Parathyroid adenoma (tissue), 2 donors: ENCODE measurements around the gene ATF7.

Source experiments
- H2AFZ ChIP-seq: fragments of 300-600 bp; sonication (generic); one replicate; pipeline ENCODE4 v1.7.0; 2017; ENCODE audit warnings: antibody characterized with exemption, mild to moderate bottlenecking
- H3K27ac ChIP-seq: fragments of 300-600 bp; sonication (generic); one replicate; pipeline ENCODE4 v1.7.0; 2017
- H3K27me3 ChIP-seq: fragments of 300-600 bp; sonication (generic); one replicate; pipeline ENCODE4 v1.7.0; 2017; ENCODE audit warnings: low read length; ENCODE audit not compliant: control insufficient read depth, insufficient read depth
- H3K36me3 ChIP-seq: fragments of 300-600 bp; sonication (generic); one replicate; pipeline ENCODE4 v1.7.0; 2017; ENCODE audit warnings: low read length; ENCODE audit not compliant: control insufficient read depth, insufficient read depth
- H3K4me1 ChIP-seq: fragments of 300-600 bp; sonication (generic); one replicate; pipeline ENCODE4 v1.7.0; 2017; ENCODE audit warnings: control low read depth
- H3K4me2 ChIP-seq: fragments of 300-600 bp; sonication (generic); one replicate; pipeline ENCODE4 v1.7.0; 2017; ENCODE audit warnings: low read length
- H3K4me3 ChIP-seq: fragments of 300-600 bp; sonication (generic); one replicate; pipeline ENCODE4 v1.7.0; 2017; ENCODE audit warnings: low read depth, low read length
- H3K79me2 ChIP-seq: fragments of 300-600 bp; sonication (generic); one replicate; pipeline ENCODE4 v1.7.0; 2017; ENCODE audit warnings: control low read depth
- H3K9ac ChIP-seq: fragments of 300-600 bp; sonication (generic); one replicate; pipeline ENCODE4 v1.7.0; 2017; ENCODE audit warnings: mild to moderate bottlenecking
- H3K9me3 ChIP-seq: fragments of 300-600 bp; sonication (generic); one replicate; pipeline ENCODE4 v1.7.0; 2017; ENCODE audit warnings: low read length; ENCODE audit not compliant: control insufficient read depth
- TF ChIP-seq, protein P1 (sequence below): fragments of 300-600 bp; sonication (generic); IDR thresholded peaks from one replicate; pipeline ENCODE4 v1.7.0; 2017; ENCODE audit warnings: antibody characterized with exemption, mild to moderate bottlenecking
- donor health status: primary hyperparathyroidism.

ATF7 gene

DNA sequence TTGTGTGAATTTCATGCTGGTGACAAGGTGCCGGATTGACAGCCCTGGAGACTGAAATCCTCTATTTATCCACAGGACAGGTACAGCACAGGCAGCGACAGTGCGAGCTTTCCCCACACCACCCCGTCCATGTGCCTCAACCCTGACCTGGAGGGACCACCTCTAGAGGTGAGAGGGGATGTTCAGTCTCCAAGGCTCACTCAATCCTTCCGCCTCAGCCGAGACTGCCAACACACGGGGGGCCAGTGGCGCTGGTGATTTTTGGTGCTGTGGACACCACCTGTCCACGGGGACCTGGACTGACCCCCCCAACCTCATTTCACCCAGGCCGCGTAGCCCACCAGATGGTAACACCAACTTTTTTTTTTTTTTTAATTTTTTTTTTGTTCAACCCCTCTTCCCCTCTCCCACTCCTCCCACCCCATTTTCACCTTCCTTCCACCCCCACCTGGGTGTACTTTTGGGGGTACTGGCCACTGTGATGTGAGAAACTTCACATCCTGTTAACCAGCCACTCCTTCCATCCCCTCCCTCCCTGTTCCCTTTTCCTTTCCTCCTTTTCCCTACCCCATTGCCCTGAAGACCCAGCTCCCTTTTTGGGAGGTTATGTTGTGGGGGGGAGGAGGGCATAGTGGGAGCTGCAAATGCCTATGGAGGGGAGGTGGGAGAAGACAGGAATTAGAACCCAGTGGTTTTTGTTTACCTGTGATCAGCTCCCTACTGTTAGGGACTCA, 161.3 kb downstream of the ATF7 start:
- no peaks in the 10 kb centered on the region for H3K27me3 ChIP-seq
- peaks cover 13% of the 10 kb centered on the region for H3K4me1 ChIP-seq
- H3K27ac ChIP-seq, result no peak overlapping the region
- H3K9me3 ChIP-seq, result no peaks in the 10 kb centered on the region
- H3K9ac ChIP-seq, result no peak overlapping the region
- no peaks in the 10 kb centered on the region for H3K36me3 ChIP-seq
- H3K4me2 ChIP-seq, result no peak overlapping the region
- H2AFZ ChIP-seq, result no peak overlapping the region
- H3K4me3 ChIP-seq, result no peak overlapping the region
- peaks cover 44% of the 10 kb centered on the region for H3K79me2 ChIP-seq
- TF ChIP-seq, protein P1, sequence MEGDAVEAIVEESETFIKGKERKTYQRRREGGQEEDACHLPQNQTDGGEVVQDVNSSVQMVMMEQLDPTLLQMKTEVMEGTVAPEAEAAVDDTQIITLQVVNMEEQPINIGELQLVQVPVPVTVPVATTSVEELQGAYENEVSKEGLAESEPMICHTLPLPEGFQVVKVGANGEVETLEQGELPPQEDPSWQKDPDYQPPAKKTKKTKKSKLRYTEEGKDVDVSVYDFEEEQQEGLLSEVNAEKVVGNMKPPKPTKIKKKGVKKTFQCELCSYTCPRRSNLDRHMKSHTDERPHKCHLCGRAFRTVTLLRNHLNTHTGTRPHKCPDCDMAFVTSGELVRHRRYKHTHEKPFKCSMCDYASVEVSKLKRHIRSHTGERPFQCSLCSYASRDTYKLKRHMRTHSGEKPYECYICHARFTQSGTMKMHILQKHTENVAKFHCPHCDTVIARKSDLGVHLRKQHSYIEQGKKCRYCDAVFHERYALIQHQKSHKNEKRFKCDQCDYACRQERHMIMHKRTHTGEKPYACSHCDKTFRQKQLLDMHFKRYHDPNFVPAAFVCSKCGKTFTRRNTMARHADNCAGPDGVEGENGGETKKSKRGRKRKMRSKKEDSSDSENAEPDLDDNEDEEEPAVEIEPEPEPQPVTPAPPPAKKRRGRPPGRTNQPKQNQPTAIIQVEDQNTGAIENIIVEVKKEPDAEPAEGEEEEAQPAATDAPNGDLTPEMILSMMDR, result no peak

DNA sequence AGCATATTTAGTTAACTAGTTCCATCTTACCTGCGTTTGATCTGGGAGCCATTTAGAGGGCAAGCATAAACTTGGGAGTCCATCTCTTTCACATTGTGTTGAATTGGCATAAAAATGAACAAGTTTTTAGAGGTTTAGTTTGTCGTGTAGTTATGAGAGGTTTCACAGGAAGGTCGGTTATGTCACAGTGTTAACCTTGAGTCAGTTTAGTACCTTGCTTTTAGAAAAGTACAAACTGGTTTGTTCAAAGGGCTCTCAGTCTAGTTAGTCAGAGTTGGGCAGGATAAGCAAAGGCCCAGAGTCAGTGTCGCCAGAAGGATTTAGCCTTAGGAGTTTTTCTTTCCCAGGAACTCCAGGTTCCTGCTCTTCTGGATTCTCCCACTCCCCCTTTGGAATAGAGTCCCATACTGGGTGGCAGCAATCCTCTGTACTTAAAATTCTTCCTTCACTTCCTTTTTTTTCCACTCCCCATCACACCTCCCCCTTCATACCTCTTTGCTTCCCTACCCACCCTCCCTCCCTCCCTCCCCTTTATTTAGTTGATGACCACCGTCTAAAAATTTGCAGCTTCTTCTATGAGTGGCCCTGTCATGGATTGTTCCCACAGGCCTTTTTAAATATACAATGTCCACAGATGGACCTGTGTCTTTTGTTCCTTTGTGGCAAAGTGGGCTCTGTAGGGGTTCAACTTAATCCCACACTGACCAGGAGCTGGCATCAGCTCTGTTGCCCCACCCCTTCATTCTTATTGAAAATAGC, 162.2 kb downstream of the ATF7 start:
- no peak overlapping the region for H3K4me3 ChIP-seq
- no peaks in the 10 kb centered on the region for H3K9me3 ChIP-seq
- TF ChIP-seq, protein P1, result no peak
- no peaks in the 10 kb centered on the region for H3K36me3 ChIP-seq
- no peak overlapping the region for H3K27ac ChIP-seq
- peaks cover 50% of the 10 kb centered on the region for H3K79me2 ChIP-seq
- no peak overlapping the region for H3K9ac ChIP-seq
- no peak overlapping the region for H2AFZ ChIP-seq
- H3K4me2 ChIP-seq, result no peak overlapping the region
- H3K4me1 ChIP-seq, result peaks cover 13% of the 10 kb centered on the region
- H3K27me3 ChIP-seq, result no peaks in the 10 kb centered on the region

DNA sequence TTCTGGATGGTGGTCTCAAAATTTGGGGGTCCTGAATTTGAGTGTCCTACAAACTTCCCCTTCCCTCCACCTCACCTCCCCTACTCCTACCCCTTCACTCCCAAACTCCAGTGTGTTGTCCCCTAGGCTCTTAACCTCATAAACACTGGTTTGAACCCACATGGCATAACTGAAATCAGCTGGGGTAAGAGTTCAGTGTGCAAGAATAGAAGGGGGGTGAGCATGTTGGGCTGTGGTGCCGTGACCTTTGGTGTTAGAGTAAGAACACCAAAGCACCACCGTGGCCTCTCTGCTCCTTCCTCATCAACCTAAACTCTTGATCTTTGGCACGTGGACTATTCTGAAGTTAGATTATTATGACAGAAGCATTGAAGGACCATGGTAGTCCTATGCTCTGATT, 163.2 kb downstream of the ATF7 start:
- H3K4me3 ChIP-seq, result no peak overlapping the region
- no peak overlapping the region for H2AFZ ChIP-seq
- no peaks in the 10 kb centered on the region for H3K9me3 ChIP-seq
- peaks cover 50% of the 10 kb centered on the region for H3K79me2 ChIP-seq
- H3K4me2 ChIP-seq, result no peak overlapping the region
- H3K27me3 ChIP-seq, result no peaks in the 10 kb centered on the region
- no peak overlapping the region for H3K9ac ChIP-seq
- H3K36me3 ChIP-seq, result no peaks in the 10 kb centered on the region
- H3K4me1 ChIP-seq, result peaks cover 13% of the 10 kb centered on the region
- H3K27ac ChIP-seq, result no peak overlapping the region
- TF ChIP-seq, protein P1, result no peak

DNA sequence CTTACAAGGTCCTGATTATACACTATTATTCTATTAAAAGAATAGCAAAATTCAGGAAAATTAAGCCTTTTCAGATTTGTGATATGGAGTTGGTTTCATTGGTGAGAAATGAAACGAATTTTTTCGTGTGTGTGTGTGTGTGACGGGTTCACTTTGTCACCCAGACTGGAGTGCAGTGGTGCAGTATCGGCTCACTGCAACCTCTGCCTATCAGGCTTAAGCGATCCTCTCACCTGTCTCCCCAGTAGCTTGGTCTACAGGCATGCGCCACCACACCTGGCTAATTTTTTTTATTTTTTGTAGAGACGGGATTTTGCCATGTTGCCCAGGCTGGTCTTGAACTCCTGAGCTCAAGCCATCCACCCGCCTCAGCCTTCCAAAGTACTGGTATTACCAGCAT, 164.6 kb downstream of the ATF7 start:
- Histone ChIP-seq H3K79me2 (peaks cover 52% of the 10 kb centered on the region), H3K9ac (no peak overlapping the region), H3K4me3 (no peak overlapping the region), H3K27me3 (no peaks in the 10 kb centered on the region), H3K9me3 (no peaks in the 10 kb centered on the region), H3K27ac (no peak overlapping the region), H3K4me1 (peaks cover 13% of the 10 kb centered on the region), H2AFZ (no peak overlapping the region), H3K36me3 (no peaks in the 10 kb centered on the region), H3K4me2 (no peak overlapping the region)
- TF ChIP-seq, protein P1, result no peak
